ENCODE measurements around the gene MAP2. TPM values are rescaled to one million over a fixed set of nuclear protein-coding genes. Genes with fewer than 3 reads are reported as not detected.

The MAP2 gene
- total RNA-seq, 1 donor = 2.2 TPM

DNA sequence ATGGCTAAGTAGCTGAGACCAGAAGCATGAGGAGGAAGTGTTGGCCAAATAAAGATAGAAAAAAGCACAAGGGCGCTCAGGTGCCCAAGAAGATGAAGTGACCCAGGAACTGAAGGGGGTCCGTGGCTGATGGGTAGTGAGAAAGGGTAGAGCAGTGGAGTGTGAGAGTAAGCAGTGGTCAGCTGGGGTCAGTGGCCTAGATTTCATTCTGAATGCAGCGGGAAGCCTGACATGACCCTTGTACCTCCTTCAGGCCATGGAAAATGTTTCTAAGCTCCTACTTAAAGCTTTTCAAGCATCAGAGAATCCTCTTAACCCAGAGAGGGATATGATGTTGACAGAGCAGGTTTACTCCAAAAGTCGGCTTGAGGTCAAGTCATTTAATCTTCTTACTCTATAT is 258.8 kb downstream of the MAP2 start:
- H2AFZ ChIP-seq (ENCODE audit: low read length) = no peak overlapping the region
- H4K20me1 ChIP-seq (ENCODE audit: insufficient read depth, low read length) = no peaks in the 10 kb centered on the region
- no peaks in the 10 kb centered on the region for H3K79me2 ChIP-seq (ENCODE audit: insufficient read depth, low read length)
- no peaks in the 10 kb centered on the region for H3K4me1 ChIP-seq (ENCODE audit: insufficient read depth, low read length)
- TF ChIP-seq, protein P1, sequence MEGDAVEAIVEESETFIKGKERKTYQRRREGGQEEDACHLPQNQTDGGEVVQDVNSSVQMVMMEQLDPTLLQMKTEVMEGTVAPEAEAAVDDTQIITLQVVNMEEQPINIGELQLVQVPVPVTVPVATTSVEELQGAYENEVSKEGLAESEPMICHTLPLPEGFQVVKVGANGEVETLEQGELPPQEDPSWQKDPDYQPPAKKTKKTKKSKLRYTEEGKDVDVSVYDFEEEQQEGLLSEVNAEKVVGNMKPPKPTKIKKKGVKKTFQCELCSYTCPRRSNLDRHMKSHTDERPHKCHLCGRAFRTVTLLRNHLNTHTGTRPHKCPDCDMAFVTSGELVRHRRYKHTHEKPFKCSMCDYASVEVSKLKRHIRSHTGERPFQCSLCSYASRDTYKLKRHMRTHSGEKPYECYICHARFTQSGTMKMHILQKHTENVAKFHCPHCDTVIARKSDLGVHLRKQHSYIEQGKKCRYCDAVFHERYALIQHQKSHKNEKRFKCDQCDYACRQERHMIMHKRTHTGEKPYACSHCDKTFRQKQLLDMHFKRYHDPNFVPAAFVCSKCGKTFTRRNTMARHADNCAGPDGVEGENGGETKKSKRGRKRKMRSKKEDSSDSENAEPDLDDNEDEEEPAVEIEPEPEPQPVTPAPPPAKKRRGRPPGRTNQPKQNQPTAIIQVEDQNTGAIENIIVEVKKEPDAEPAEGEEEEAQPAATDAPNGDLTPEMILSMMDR (IDR thresholded peaks at IDR 0.05; ENCODE audit: extremely low read depth, low read depth, low read length) = no peak
- H3K27me3 ChIP-seq (ENCODE audit: insufficient read depth, low read length) = no peaks in the 10 kb centered on the region
- H3K4me2 ChIP-seq (ENCODE audit: insufficient read depth, low read length) = no peak overlapping the region
- no peaks in the 10 kb centered on the region for H3K36me3 ChIP-seq (ENCODE audit: insufficient read depth, low read length)
- H3K9me3 ChIP-seq (ENCODE audit: low read depth, low read length) = no peaks in the 10 kb centered on the region
- H3K4me3 ChIP-seq (ENCODE audit: insufficient read depth, low read length) = no peak overlapping the region
- no peak overlapping the region for H3K27ac ChIP-seq (ENCODE audit: low read depth, low read length)
- DNase-seq (ENCODE audit: insufficient read length, low spot score, missing footprints) = no peak

DNA sequence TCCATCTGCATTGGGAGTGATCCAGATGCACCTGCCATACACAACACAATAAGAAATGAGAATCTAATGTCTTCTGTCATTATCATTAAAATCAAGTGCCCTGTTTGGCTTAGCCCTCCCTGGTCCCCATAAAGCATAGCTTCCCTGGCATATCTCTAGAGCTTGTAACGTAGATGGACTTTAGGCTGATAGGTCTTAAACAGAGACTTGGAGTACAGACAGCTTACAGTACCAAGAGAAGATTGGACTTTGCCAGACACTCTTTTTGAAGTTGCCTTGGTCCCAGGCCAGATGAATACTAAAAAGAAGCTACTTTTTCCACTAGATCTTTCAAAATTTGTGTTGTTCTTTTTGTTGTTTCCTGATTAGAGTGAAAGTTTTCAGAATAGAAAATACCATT is 261.5 kb downstream of the MAP2 start:
- Histone ChIP-seq H3K9me3 (ENCODE audit: low read depth, low read length) (no peaks in the 10 kb centered on the region), H4K20me1 (ENCODE audit: insufficient read depth, low read length) (no peaks in the 10 kb centered on the region), H2AFZ (ENCODE audit: low read length) (no peak overlapping the region), H3K4me2 (ENCODE audit: insufficient read depth, low read length) (no peak overlapping the region), H3K4me3 (ENCODE audit: insufficient read depth, low read length) (no peak overlapping the region), H3K4me1 (ENCODE audit: insufficient read depth, low read length) (no peaks in the 10 kb centered on the region), H3K27me3 (ENCODE audit: insufficient read depth, low read length) (no peaks in the 10 kb centered on the region), H3K36me3 (ENCODE audit: insufficient read depth, low read length) (no peaks in the 10 kb centered on the region), H3K27ac (ENCODE audit: low read depth, low read length) (no peak overlapping the region), H3K79me2 (ENCODE audit: insufficient read depth, low read length) (no peaks in the 10 kb centered on the region)
- TF ChIP-seq, protein P1 (IDR thresholded peaks at IDR 0.05; ENCODE audit: extremely low read depth, low read depth, low read length) = no peak
- no peak for DNase-seq (ENCODE audit: insufficient read length, low spot score, missing footprints)

DNA sequence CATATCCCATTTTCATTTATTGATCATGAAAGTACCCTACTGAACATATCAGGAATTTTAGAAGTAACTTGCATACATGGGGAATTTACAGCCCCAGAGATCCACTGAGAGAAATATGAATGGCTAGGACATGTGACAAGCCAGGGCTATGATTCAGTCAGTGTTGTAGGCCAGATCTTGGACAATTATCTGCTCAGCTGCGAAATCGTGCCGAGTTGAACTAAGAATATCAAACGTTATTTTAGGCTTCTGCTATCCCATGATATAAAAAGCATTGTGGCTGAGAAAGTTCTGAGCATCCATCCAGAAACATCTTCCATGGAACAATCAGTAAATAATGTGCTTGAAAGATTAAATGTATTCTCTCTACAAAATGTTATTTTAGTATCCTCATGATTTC is 262.1 kb downstream of the MAP2 start:
- Histone ChIP-seq H3K36me3 (ENCODE audit: insufficient read depth, low read length) (no peaks in the 10 kb centered on the region), H3K9me3 (ENCODE audit: low read depth, low read length) (no peaks in the 10 kb centered on the region), H4K20me1 (ENCODE audit: insufficient read depth, low read length) (no peaks in the 10 kb centered on the region), H2AFZ (ENCODE audit: low read length) (no peak overlapping the region), H3K27ac (ENCODE audit: low read depth, low read length) (no peak overlapping the region), H3K4me1 (ENCODE audit: insufficient read depth, low read length) (no peaks in the 10 kb centered on the region), H3K4me3 (ENCODE audit: insufficient read depth, low read length) (no peak overlapping the region), H3K27me3 (ENCODE audit: insufficient read depth, low read length) (no peaks in the 10 kb centered on the region), H3K4me2 (ENCODE audit: insufficient read depth, low read length) (no peak overlapping the region), H3K79me2 (ENCODE audit: insufficient read depth, low read length) (no peaks in the 10 kb centered on the region)
- DNase-seq (ENCODE audit: insufficient read length, low spot score, missing footprints) = no peak
- TF ChIP-seq, protein P1 (IDR thresholded peaks at IDR 0.05; ENCODE audit: extremely low read depth, low read depth, low read length) = no peak

DNA sequence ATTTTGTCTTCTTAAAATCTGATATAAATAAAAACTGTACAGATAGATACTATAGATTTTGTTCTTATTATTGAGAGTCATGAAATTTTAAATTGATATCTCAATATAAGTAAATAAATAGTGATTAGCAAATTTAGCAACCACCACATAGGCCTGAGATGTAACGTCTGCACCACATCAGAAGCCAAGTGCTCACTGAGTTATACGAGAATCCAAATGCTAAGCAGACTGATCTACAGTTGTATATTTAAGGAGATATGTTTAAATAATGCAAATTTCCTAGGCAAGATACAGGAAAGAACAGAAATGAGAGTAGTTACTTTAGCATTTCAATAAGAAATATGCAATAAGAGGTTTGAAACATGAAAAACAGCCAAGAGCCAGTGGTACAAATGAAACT is 262.6 kb downstream of the MAP2 start:
- Histone ChIP-seq H3K9me3 (ENCODE audit: low read depth, low read length) (no peaks in the 10 kb centered on the region), H3K27ac (ENCODE audit: low read depth, low read length) (no peak overlapping the region), H3K4me1 (ENCODE audit: insufficient read depth, low read length) (no peaks in the 10 kb centered on the region), H4K20me1 (ENCODE audit: insufficient read depth, low read length) (no peaks in the 10 kb centered on the region), H3K36me3 (ENCODE audit: insufficient read depth, low read length) (no peaks in the 10 kb centered on the region), H3K4me3 (ENCODE audit: insufficient read depth, low read length) (no peak overlapping the region), H3K4me2 (ENCODE audit: insufficient read depth, low read length) (no peak overlapping the region), H2AFZ (ENCODE audit: low read length) (no peak overlapping the region), H3K79me2 (ENCODE audit: insufficient read depth, low read length) (no peaks in the 10 kb centered on the region), H3K27me3 (ENCODE audit: insufficient read depth, low read length) (no peaks in the 10 kb centered on the region)
- no peak for DNase-seq (ENCODE audit: insufficient read length, low spot score, missing footprints)
- TF ChIP-seq, protein P1 (IDR thresholded peaks at IDR 0.05; ENCODE audit: extremely low read depth, low read depth, low read length) = no peak
